ENCODE measurements around the gene MVB12B. TPM values are rescaled to one million over a fixed set of nuclear protein-coding genes. Genes with fewer than 3 reads are reported as not detected.
A peak's percentile ranks its signal among the peaks of the same experiment; 100 is the strongest.

MVB12B gene
- total RNA-seq, 1 donor from 2014 or later: 0.49 TPM

DNA sequence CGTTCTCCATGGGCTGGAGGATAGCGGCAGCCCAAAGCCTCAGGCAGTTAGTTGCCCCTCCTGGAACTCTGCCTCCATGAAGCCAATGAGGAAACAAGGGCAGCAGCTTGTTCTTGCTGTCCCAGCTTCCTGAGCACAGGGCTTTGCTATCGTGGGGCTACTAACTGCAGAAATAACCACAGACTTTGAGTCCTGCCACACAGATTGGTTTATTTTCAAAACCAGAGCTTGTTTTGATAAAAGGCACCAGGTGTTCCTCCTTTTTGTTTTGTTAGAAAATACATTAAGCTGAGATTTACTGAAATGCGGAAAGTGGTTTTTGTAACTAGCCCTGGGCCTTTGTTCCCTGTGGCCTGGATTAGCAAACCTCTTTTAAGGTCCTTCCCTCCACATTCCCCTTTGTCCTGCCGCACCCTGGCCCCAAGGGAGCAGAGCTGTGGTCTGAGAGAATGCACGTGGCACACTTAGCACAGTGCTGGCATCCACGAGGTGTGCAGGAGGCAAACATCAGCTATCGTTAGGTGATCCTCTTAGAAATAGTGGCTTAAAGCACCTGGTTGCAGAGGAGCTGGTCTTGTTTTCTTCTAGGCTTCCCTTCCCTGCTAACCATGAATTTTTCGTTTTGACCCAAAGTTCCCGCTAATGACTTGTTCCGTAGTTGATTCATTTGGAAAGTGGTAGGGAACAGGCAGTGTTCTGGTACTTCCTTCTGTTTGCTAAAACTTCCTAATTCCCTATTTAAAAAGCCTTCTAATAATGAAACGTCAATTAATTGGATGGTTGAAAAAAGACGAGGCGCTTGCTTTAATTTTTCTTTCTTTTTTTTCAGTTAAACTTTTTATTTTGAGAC, 21.5 kb downstream of the MVB12B start:
- H3K4me1 Mint-ChIP-seq: no peaks in the 10 kb centered on the region
- H3K9me3 Mint-ChIP-seq: no peaks in the 10 kb centered on the region
- peaks cover 8% of the 10 kb centered on the region for H3K27me3 Mint-ChIP-seq
- H3K36me3 Mint-ChIP-seq (ENCODE audit: low read depth): no peaks in the 10 kb centered on the region
- H3K4me3 Mint-ChIP-seq: no peak overlapping the region
- no peak overlapping the region for H3K27ac Mint-ChIP-seq
- peak; percentile 43 for DNase-seq
- intact Hi-C loops (cut with micrococcal nuclease): no loop called here

DNA sequence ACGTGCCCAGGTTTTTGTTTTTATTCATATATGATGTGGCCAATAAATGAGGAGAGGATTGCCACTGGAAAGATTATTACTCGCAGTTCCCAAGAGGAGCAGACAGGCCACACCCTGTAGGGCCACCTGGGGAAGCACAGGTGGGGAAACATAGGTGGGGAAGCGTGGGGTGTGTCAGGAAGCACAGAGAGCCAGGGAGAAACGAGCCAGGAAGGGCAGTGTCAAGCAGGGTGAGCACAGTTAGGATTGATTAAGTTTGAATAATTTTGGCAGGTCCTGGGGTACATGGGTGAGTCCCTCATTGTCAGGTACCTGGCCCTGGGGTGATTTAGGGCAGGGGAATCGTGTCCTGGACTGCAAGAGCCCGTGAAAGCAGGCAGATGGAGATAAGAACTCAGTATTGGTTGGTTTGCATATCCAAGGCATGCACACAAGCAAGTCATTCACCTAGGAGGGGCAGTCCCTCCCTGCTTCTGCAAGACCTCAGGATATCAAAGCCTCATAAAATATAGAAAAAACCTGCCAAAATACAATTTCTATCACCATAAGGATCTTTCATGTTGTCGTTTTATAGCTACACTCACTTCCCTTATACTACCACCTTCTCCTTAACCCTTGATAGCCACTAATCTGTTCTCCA, 22.4 kb downstream of the MVB12B start:
- no peaks in the 10 kb centered on the region for H3K4me1 Mint-ChIP-seq
- H3K9me3 Mint-ChIP-seq: no peaks in the 10 kb centered on the region
- no peak overlapping the region for H3K4me3 Mint-ChIP-seq
- peak; percentile 39 for DNase-seq
- intact Hi-C loops (cut with micrococcal nuclease): no loop called here
- no peaks in the 10 kb centered on the region for H3K36me3 Mint-ChIP-seq (ENCODE audit: low read depth)
- no peak overlapping the region for H3K27ac Mint-ChIP-seq
- peaks cover 8% of the 10 kb centered on the region for H3K27me3 Mint-ChIP-seq

DNA sequence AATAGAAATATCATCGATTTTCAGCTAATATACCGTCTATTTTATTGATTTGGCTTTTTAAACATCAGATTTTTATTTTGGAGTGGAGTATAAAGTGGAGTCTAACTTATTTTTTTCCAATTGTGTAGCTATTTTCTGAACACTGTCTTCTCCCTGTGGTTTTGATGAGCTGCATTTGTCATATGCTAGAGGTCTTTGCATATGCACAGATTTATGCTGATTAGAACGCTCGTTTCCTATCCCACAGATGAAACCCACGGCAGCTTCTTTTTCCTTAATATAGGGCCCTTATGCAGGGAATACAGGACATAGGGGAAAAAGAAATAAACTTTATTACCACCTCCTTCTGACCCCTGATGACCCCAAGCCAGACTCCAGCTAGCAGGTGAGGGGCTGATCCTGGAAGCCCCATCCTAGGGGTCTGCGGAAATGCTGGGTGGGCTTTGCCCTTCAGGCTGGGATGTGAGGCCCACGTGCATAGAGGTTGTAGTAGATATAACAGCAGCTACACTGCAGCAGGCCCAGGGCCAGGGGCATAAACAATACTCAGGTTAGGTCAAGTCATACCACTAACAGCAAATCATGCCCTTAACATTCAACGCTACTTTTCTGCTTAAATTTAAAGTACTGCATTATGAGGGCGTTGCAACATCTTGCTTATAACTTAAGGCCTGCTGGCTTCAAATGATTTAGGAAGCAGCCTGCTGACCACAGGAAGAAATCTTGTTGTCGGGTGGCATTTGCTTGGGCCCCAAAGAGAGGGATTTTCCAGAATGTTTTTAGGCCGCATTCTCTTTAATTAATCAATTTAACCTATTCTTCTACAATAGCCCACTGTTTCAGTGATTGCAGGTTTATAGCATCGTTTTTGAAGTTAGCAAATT, 28.5 kb downstream of the MVB12B start:
- Mint-ChIP-seq H3K27ac (no peak overlapping the region), H3K36me3 (ENCODE audit: low read depth) (no peaks in the 10 kb centered on the region), H3K9me3 (peaks cover 6% of the 10 kb centered on the region), H3K4me1 (no peaks in the 10 kb centered on the region), H3K4me3 (no peak overlapping the region), H3K27me3 (peaks cover 17% of the 10 kb centered on the region)
- intact Hi-C loops (cut with micrococcal nuclease): no loop called here
- no peak for DNase-seq

DNA sequence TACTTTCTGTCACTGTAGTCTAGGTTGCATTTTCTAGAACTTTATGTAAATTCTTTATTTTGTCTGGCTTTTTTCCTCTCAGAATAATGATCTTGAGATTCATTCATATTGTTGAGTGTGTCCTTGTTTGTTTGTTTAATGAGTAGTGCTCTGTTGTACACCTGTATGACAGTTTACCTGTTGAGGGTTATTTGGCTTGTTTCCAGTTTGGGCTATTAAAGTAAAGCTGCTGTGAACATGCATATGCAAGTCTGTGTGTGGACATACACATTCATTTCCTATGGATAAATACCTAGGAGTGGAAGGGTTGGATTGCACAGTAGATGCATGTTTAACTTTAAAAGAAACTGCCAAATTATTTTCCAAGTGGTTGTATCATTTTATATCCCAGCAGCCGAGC, 30.4 kb downstream of the MVB12B start:
- no peak for DNase-seq
- Mint-ChIP-seq H3K4me1 (no peaks in the 10 kb centered on the region), H3K36me3 (ENCODE audit: low read depth) (no peaks in the 10 kb centered on the region), H3K27me3 (peaks cover 14% of the 10 kb centered on the region), H3K27ac (no peak overlapping the region), H3K9me3 (peaks cover 16% of the 10 kb centered on the region), H3K4me3 (no peak overlapping the region)
- intact Hi-C loops (cut with micrococcal nuclease): no loop called here

DNA sequence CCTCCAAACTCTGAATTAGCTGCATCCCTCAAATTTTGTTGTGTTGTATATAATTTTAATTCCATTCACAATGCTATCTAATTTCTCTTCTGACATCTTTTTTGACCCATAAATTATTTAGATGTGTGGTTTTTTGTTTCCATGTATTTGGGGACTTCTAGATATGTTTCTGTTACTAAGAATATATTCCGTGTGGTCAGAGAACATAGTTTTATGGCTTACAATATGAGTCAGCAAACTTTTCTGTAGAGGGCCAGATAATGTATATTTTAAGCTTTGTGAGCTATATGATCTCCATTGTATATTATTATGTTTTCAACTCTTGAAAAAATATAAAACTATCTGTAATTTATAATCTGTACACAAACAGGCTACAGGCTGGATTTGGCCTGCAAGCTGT, 33.4 kb downstream of the MVB12B start:
- Mint-ChIP-seq H3K4me3 (no peak overlapping the region), H3K27me3 (peaks cover 12% of the 10 kb centered on the region), H3K27ac (no peak overlapping the region), H3K9me3 (peaks cover 26% of the 10 kb centered on the region), H3K36me3 (ENCODE audit: low read depth) (no peaks in the 10 kb centered on the region), H3K4me1 (no peaks in the 10 kb centered on the region)
- intact Hi-C loops (cut with micrococcal nuclease): no loop called here
- no peak for DNase-seq

DNA sequence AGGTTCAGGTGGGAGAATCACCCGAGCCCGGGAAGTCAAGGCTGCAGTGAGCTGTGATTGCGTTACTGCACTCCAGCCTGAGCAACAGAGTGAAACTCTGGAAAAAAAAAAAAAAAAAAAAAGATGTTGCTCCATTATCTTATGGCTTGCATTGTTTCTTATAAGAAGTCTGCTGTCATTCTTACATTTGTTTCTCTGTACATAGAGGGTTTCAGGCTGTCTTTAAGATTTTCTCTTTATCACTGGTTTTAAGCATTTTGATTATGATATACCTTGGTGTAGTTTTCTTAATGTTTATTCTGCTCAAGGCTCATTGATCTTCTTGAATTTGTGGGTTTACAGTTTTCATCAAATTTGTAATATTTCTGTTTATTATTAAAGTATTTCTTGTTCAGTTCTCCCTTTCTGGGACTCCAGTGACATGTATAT, 35.2 kb downstream of the MVB12B start:
- no peaks in the 10 kb centered on the region for H3K36me3 Mint-ChIP-seq (ENCODE audit: low read depth)
- no peak for DNase-seq
- intact Hi-C loops (cut with micrococcal nuclease): no loop called here
- no peak overlapping the region for H3K4me3 Mint-ChIP-seq
- no peaks in the 10 kb centered on the region for H3K4me1 Mint-ChIP-seq
- H3K9me3 Mint-ChIP-seq: peaks cover 26% of the 10 kb centered on the region
- peaks cover 5% of the 10 kb centered on the region for H3K27me3 Mint-ChIP-seq
- H3K27ac Mint-ChIP-seq: no peak overlapping the region

DNA sequence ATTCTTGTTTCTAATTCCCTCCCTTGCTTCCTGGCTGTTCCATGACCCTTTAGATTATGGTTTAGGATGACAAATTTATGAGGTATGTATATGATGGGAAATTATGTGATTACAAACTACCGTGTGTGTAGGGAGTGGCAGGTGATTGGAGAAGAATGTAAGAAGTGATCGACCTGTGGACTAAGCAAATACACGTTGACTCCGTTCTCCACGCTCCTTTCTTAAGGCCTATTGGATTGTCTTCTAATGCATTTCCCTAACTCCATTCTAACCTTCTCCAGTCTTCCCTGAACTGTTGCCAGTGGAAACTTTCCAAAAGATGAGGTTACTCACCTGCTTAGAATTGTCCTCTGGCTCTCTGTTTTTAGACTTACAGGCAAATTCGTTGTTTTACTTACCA, 36.6 kb downstream of the MVB12B start:
- Mint-ChIP-seq H3K4me3 (no peak overlapping the region), H3K36me3 (ENCODE audit: low read depth) (no peaks in the 10 kb centered on the region), H3K27me3 (peaks cover 5% of the 10 kb centered on the region), H3K4me1 (no peaks in the 10 kb centered on the region), H3K9me3 (peaks cover 26% of the 10 kb centered on the region), H3K27ac (no peak overlapping the region)
- intact Hi-C loops (cut with micrococcal nuclease): no loop called here
- DNase-seq: no peak

DNA sequence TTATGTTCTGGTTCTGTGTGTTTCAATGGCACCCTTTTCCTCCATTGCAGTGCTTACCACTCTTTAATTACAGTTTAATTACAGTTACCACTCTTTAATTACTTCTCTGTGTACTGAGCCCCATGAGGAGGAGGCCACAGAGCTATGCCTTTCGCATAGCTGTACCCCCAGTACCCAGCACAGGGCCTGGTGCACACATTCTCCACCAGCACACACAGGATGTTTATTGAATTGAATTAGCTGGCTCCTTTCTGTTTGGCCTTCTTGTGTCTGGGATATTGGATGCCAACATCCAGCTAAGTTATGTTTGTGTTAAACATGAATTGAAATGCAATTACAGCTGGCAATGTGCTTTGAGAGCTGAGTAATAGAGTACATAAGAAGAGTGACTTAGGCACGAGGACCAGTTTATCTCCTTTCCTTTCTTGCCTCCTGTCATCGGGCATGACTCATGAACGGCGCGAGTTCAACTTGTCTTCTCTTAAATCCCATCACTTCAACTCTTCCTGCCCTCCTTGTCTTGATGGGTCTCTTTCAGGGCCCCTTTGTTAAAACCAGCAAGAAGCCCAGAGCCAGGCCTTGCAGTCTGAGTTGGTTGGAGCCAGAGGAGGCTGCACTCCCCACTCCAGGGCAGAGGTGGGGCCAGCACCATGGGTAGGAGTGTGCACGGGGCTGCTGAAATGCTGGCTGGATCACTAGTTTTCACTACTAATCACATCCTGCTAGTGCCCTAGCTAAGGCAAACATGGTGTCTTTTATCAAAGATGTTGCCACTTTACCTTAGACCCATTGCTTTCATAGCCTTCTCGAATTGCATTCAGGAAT, 37.4 kb downstream of the MVB12B start:
- Mint-ChIP-seq H3K4me1 (no peaks in the 10 kb centered on the region), H3K27me3 (peaks cover 3% of the 10 kb centered on the region), H3K36me3 (ENCODE audit: low read depth) (no peaks in the 10 kb centered on the region), H3K27ac (no peak overlapping the region), H3K9me3 (peaks cover 26% of the 10 kb centered on the region), H3K4me3 (no peak overlapping the region)
- no peak for DNase-seq
- intact Hi-C loops (cut with micrococcal nuclease): no loop called here

DNA sequence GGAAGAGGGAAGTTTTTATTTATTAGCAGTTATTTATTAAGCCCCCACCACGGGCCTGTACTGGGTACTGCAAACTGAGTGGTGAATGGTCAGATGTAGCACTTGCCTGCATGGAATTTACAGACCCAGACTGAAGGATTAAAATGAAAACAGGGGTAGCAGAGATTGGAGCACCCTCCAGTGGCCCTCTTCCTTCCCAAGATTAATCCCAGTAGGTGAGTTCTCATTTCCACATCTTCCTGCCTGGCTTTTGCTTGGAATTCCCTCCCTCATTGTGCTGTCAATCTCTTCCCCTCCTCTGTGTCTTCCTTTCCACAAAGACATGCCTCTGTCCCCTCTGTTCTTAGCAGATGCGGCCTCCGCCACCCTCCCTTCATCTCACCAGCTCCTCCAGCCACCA, 39.2 kb downstream of the MVB12B start:
- DNase-seq: no peak
- no peaks in the 10 kb centered on the region for H3K4me1 Mint-ChIP-seq
- no peak overlapping the region for H3K27ac Mint-ChIP-seq
- H3K27me3 Mint-ChIP-seq: no peaks in the 10 kb centered on the region
- intact Hi-C loops (cut with micrococcal nuclease): no loop called here
- H3K9me3 Mint-ChIP-seq: peaks cover 14% of the 10 kb centered on the region
- no peak overlapping the region for H3K4me3 Mint-ChIP-seq
- no peaks in the 10 kb centered on the region for H3K36me3 Mint-ChIP-seq (ENCODE audit: low read depth)

DNA sequence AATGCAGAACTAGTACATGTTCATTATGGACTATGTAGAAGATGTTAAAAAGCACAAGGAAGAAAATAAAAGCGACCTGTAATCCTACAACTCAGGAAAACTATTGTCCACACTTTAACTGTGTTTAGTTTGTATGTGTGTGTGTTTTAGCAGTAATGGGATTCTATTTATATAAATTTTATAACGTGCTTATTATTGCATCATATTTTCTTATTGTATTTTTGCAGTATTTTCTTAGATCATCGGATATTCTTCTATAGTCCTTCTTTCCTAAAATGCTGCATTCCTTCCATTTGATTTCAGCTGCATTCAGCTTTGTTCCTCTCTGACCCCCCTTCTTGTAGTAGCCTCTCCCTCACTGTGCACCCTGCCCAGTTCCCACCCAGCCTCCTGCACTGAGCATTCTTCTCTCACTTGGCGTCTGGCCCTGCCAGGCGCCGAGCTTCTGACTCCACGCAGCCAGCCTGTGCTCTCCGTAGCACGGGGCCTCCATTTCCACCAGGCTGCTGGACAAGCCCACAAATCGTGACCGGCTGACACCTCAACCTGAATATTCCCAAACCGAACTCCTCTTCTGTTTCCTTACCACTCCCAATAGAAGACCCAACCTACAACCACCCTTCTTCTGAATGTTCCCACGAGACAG, 39.9 kb downstream of the MVB12B start:
- DNase-seq: peak; percentile 32

DNA sequence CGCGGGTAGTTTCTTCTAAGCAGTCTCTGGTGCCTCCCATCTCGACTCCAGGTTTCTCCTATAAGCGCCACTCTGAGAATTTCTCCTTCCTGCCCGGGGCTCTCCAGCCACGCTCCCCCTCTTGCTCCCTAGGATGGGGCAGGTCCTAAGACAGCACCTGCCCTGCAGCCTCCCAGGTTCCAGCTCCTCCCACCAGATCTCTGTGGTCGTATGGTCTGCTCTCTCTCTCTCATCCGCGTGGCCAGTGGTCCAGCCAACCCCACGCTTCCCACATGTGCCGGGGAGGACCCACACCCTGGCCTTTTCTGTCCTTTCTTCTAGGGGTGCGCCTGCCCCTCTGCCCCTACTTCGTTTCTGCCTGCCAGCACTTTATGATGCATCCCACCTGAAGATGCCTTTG, 40.5 kb downstream of the MVB12B start:
- no peak overlapping the region for H3K27ac Mint-ChIP-seq
- H3K4me1 Mint-ChIP-seq: no peaks in the 10 kb centered on the region
- peak; percentile 40 for DNase-seq
- peaks cover 2% of the 10 kb centered on the region for H3K27me3 Mint-ChIP-seq
- peaks cover 9% of the 10 kb centered on the region for H3K9me3 Mint-ChIP-seq
- no peaks in the 10 kb centered on the region for H3K36me3 Mint-ChIP-seq (ENCODE audit: low read depth)
- H3K4me3 Mint-ChIP-seq: no peak overlapping the region
- intact Hi-C loops (cut with micrococcal nuclease): no loop called here

More for the DNA sequence above, 39.9 kb downstream of the MVB12B start:
- Mint-ChIP-seq H3K36me3 (ENCODE audit: low read depth) (no peaks in the 10 kb centered on the region), H3K4me1 (no peaks in the 10 kb centered on the region), H3K27me3 (no peaks in the 10 kb centered on the region), H3K4me3 (no peak overlapping the region), H3K27ac (no peak overlapping the region), H3K9me3 (peaks cover 13% of the 10 kb centered on the region)
- intact Hi-C loops (cut with micrococcal nuclease): no loop called here

DNA sequence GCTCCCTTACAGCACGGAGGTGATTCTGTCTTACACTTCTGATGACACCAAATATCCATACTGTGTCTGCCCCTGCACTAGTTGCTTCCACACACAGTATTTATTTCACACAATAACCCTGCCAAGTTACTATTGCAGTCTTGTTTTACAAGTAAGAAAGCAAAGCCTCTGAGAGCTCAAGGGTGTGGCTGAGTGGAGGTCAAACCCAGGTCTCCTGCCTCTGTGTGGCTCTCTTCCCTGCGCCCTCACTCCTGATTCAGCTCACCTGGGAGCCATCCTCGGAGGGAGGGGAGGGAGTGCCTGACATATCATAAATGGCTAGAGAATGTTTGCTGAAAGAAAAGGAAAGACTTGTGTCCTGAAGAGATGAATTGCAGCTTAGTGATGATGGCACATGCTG, 41.0 kb downstream of the MVB12B start:
- Mint-ChIP-seq H3K4me1 (no peaks in the 10 kb centered on the region), H3K27ac (no peak overlapping the region), H3K36me3 (ENCODE audit: low read depth) (no peaks in the 10 kb centered on the region), H3K4me3 (no peak overlapping the region), H3K9me3 (peaks cover 9% of the 10 kb centered on the region), H3K27me3 (peaks cover 4% of the 10 kb centered on the region)
- intact Hi-C loops (cut with micrococcal nuclease): no loop called here
- peak; percentile 29 for DNase-seq

DNA sequence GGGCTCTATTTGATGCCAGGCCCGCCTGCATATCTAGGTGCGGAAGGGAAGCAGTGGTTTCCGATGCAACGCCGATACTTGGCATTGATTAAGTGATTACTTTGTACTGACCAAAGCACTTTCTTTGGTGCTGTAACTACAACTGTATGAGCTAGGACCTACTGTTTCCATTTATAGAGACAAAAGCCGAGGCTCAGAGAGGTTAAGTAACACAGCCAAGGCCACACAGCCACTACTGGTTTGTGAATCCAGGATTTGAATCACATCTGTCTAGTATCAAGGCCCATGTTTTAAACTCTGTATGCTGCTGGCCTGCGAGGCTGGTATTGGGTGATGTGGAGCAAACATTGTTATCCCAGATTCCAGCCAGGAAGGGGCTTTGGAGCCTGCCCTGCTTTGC, 41.4 kb downstream of the MVB12B start:
- H3K4me3 Mint-ChIP-seq: no peak overlapping the region
- H3K27me3 Mint-ChIP-seq: peaks cover 6% of the 10 kb centered on the region
- no peaks in the 10 kb centered on the region for H3K4me1 Mint-ChIP-seq
- H3K27ac Mint-ChIP-seq: no peak overlapping the region
- peaks cover 9% of the 10 kb centered on the region for H3K9me3 Mint-ChIP-seq
- H3K36me3 Mint-ChIP-seq (ENCODE audit: low read depth): no peaks in the 10 kb centered on the region
- peak; percentile 21 for DNase-seq
- intact Hi-C loops (cut with micrococcal nuclease): no loop called here
